Heart right ventricle (tissue), 16 donors: ENCODE data around the gene CREB3L2. TPM values are rescaled to one million over a fixed set of nuclear protein-coding genes. Genes with fewer than 3 reads are reported as not detected.
"Not testable (repeated sequence)": the region's sequence is repeated elsewhere in the genome, so short reads cannot be mapped to it uniquely, and the experiment has no call there.

ENCODE experiments used
- ATAC-seq, 8 donors: fragments of 200-7000 bp; cut with Tn5 transposase; one replicate each; pipeline ENCODE4 v1.9.1; 2020; ENCODE audit warnings: mild to moderate bottlenecking in 8 of 8, moderate library complexity in 8 of 8, moderate number of reproducible peaks in 1 of 8
- DNase-seq, 2 donors: peaks; one replicate each; pipeline ENCODE4 v3.0.0-alpha.2; 2020
- H3K27ac ChIP-seq, 10 donors: fragments of 200-600 bp; sonication (generic) in 2 of 10; one replicate each; pipeline versions ENCODE4 v1.5.0 to v1.8.0; 2020 to 2022; ENCODE audit warnings: mild to moderate bottlenecking in 3 of 10
- H3K27me3 ChIP-seq, 7 donors: fragments of 200-600 bp; one replicate each; pipeline ENCODE4 v1.8.0; 2021 to 2022; ENCODE audit warnings: mild to moderate bottlenecking in 2 of 7
- H3K36me3 ChIP-seq, 9 donors: fragments of 200-600 bp; sonication (generic) in 1 of 9; one replicate each; pipeline versions ENCODE4 v1.5.0 to v1.8.0; 2020 to 2022; ENCODE audit warnings: mild to moderate bottlenecking in 2 of 9
- H3K4me1 ChIP-seq, 9 donors: fragments of 200-600 bp; sonication (generic) in 1 of 9; one replicate each; pipeline versions ENCODE4 v1.5.0 to v1.8.0; 2020 to 2022; ENCODE audit warnings: mild to moderate bottlenecking in 4 of 9
- H3K4me3 ChIP-seq, 10 donors: fragments of 200-600 bp; sonication (generic) in 2 of 10; one replicate each; pipeline versions ENCODE4 v1.5.0 to v1.8.0; 2020 to 2022; ENCODE audit warnings: mild to moderate bottlenecking in 7 of 10, moderate library complexity in 2 of 10
- H3K9me3 ChIP-seq, 11 donors: fragments of 200-600 bp in 10 of 11; sonication (generic) in 2 of 11; one replicate each; pipeline versions ENCODE4 v1.5.0 to v1.8.0; 2013 to 2022; ENCODE audit warnings: mild to moderate bottlenecking in 2 of 11, control low read depth in 1 of 11, moderate library complexity in 1 of 11
- CTCF ChIP-seq, 9 donors: fragments of 200-600 bp; sonication (generic) in 2 of 9; IDR thresholded peaks; one replicate each; pipeline versions ENCODE4 v1.5.0 to v1.8.0; 2021 to 2022; ENCODE audit warnings: antibody characterized with exemption in 9 of 9, mild to moderate bottlenecking in 5 of 9, moderate library complexity in 1 of 9
- WGBS, 2 donors: extraction: QIAGEN DNeasy Blood & Tissue Kit; methylation state at CpG; one replicate each; pipeline ENCODE4 v1.1.7; 2013; ENCODE audit warnings: inconsistent platforms in 1 of 2; 5-methylcytosine and 5-hydroxymethylcytosine counted together
- intact Hi-C, 10 donors: fragments of 100-400 bp; cut with DNase I; formaldehyde crosslinking; loops; one replicate each; pipeline versions ENCODE4 v1.11.1 to v1.14.2; 2022
- polyA plus RNA-seq, 2 donors: library from polyadenylated mRNA; stranded (reverse); fragments of 200-250 nt; gene quantifications; one replicate each; pipeline ENCODE4 v1.2.3, GENCODE V29; 2013
- total RNA-seq, 10 donors: library from RNA; stranded (reverse); fragmentation: NEBNext Ultra II Directional in 3 of 10; extraction: Animal tissue kit (Norgen Biotek cat#: 25700) in 3 of 10; gene quantifications; one replicate each; pipeline versions ENCODE4 v1.2.1 to v1.2.4, GENCODE V29; 2021 to 2023
- donor health status: Arrhythmogenic right ventricular cardiomyopathy.
- donor health status: ischemic (EF 13 %, LVEDD 7.1; RV severe dilation, severe dysfunction).
- donor health status: healthy with polysubstance abuse.
- donor health status: DM: no; HTN: yes; CAD: no.
- donor health status: DM: no; HTN: no; CAD: no.
- donor health status: ischemic (EF 25% LVEDD 6.9; RV normal size, moderate dysfunction).
- donor health status: ischemic (EF 25% LVEDD 5.7; RV mildly dilated, moderate dysfunction).
- donor health status: healthy.
- donor health status: DM: yes; HTN: yes; CAD: no.
- donor health status: Ischemic cardiomyopathy.
- donor health status: ischemic (EF 35%, LVEDD 5.7; RV mildly dilated, moderate dysfunction).
- donor health status: nonischemic (EF 11% LVEDD 7.7; RV severe dilation, severe dysfunction).
- donor health status: DM: yes; HTN: yes; CAD: no.
- donor health status: PGD.
- donor health status: ischemic (EF 29% LVEDD 5.4; RV normal size, mild dysfunction).
- donor health status: nonischemic (EF 23%, LVEDD 6.1; RV moderate dilation, normal function).

CREB3L2 gene
- total and polyA plus RNA-seq, 12 donors = 4.2 to 34.2 (median 23.3) TPM

GRCh38 chr7:137983323-137984008, 18.4 kb downstream of the CREB3L2 start:
- Histone ChIP-seq H3K27me3 (no peaks in the 10 kb centered on the region), H3K9me3 (peaks cover 0 to 10% (median 0%) of the 10 kb centered on the region in 11 donors), H3K36me3 (peaks cover 0 to 10% (median 0%) of the 10 kb centered on the region in 9 donors), H3K4me1 (peaks cover 17 to 98% (median 76%) of the 10 kb centered on the region in 9 donors), H3K4me3 (no peak overlapping the region), H3K27ac (peak overlapping the region in 6 of 10 donors; percentile 27 to 90 (median 55))
- ATAC-seq (peak; percentile 40 to 67 (median 60)), DNase-seq (peak; percentile 33 to 56)
- no peak for TF ChIP-seq CTCF (IDR thresholded peaks at IDR 0.05)
- intact Hi-C loops = loop anchor here in 1 of 10 donors (1.0 kb wide), 1 partner anchor 25 kb away; no protein-coding TSS in a partner anchor
- 67 to 75% methylated on average over 12 of the region's 12 CpGs for WGBS, 2 donors

GRCh38 chr7:137982394-137982793, 19.5 kb downstream of the CREB3L2 start:
- ATAC-seq, H3K4me3 ChIP-seq, H3K27me3 ChIP-seq, intact Hi-C loops, H3K36me3 ChIP-seq, H3K9me3 ChIP-seq, DNase-seq: not testable (repeated sequence)
- peak overlapping the region in 3 of 10 donors; percentile 28 to 90 (median 64) for H3K27ac ChIP-seq
- H3K4me1 ChIP-seq = peaks cover 14 to 97% (median 74%) of the 10 kb centered on the region in 9 donors
- WGBS, 2 donors = 91 to 96% methylated on average over 6 of the region's 6 CpGs

DNA sequence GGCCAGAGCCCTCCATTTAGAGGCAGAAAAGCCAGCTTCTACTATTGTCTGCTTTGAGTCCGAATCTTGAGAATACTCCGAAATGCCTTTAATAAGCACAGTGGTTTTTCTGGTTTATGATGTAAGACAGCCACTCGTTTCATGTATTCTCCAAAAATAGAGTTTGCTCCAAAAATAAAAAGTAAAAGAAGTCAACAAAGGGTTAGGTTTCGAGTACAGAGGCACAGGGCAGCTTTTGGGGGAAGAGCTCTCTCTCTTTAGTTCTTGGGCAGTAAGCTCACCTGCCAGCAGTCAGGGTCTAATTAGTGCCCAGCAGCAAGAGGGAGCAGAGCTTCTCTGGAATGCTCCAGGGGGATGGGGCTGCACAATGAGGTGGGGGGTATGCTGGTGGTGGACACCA, 20.2 kb downstream of the CREB3L2 start:
- peaks cover 0 to 10% (median 0%) of the 10 kb centered on the region in 11 donors for H3K9me3 ChIP-seq
- H3K27me3 ChIP-seq = no peaks in the 10 kb centered on the region
- no peak overlapping the region for H3K4me3 ChIP-seq
- intact Hi-C loops = no loop called here
- no peak for TF ChIP-seq CTCF (IDR thresholded peaks at IDR 0.05)
- peaks cover 0 to 10% (median 0%) of the 10 kb centered on the region in 9 donors for H3K36me3 ChIP-seq
- H3K4me1 ChIP-seq = peaks cover 7 to 97% (median 74%) of the 10 kb centered on the region in 9 donors
- DNase-seq (no peak), ATAC-seq (no peak)
- peak overlapping the region in 8 of 10 donors; percentile 28 to 77 (median 56) for H3K27ac ChIP-seq
- WGBS, 2 donors = 69 to 75% methylated on average over 4 of the region's 4 CpGs

GRCh38 chr7:137981175-137981574, 20.7 kb downstream of the CREB3L2 start:
- Histone ChIP-seq H3K9me3 (peaks cover 0 to 10% (median 0%) of the 10 kb centered on the region in 11 donors), H3K4me1 (peaks cover 5 to 97% (median 74%) of the 10 kb centered on the region in 9 donors), H3K27ac (peak overlapping the region in 8 of 10 donors; percentile 28 to 77 (median 56)), H3K4me3 (no peak overlapping the region), H3K36me3 (peaks cover 0 to 10% (median 0%) of the 10 kb centered on the region in 9 donors), H3K27me3 (no peaks in the 10 kb centered on the region)
- TF ChIP-seq CTCF (IDR thresholded peaks at IDR 0.05) = no peak
- no peak for ATAC-seq
- intact Hi-C loops = no loop called here
- no peak for DNase-seq

DNA sequence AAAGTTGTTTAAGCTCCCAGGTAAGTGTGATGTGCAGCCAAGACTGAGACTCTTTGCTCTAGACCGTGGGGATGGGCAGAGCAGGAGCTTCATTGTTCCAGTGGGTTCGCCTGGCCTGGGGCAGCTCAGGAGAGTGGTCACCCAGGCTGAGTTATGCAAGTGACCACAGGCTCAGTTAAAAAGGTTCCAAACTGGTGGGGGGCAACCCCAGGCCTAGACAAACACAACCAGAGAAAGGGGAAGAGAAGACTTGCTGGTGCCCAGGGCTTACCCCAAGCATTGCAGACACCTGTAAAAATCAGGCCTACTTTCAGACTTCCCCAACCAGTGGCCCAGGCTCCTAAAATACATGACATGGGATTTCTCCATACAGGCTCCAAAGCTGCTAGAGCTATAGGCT, 21.6 kb downstream of the CREB3L2 start:
- no peak overlapping the region for H3K4me3 ChIP-seq
- H3K27ac ChIP-seq = peak overlapping the region in 5 of 10 donors; percentile 58 to 82 (median 66)
- no peak for DNase-seq
- H3K9me3 ChIP-seq = peaks cover 0 to 10% (median 0%) of the 10 kb centered on the region in 11 donors
- H3K27me3 ChIP-seq = no peaks in the 10 kb centered on the region
- no peak for TF ChIP-seq CTCF (IDR thresholded peaks at IDR 0.05)
- H3K4me1 ChIP-seq = peaks cover 5 to 97% (median 75%) of the 10 kb centered on the region in 9 donors
- H3K36me3 ChIP-seq = peaks cover 0 to 10% (median 0%) of the 10 kb centered on the region in 9 donors
- intact Hi-C loops = no loop called here
- WGBS, 2 donors = 95% methylated on average over 2 of the region's 2 CpGs
- no peak for ATAC-seq
